GM12892 (cell line): ENCODE measurements around the gene MMD.

Source experiments
- POLR2A ChIP-seq: IDR thresholded peaks from 2 replicates; pipeline ENCODE4 v1.6.1; 2011; ENCODE audit warnings: low read depth, low read length, control low read depth
- POLR2AphosphoS5 ChIP-seq: IDR thresholded peaks from 2 replicates; pipeline ENCODE4 v1.6.1; 2011; ENCODE audit warnings: low read depth, low read length, control low read depth

- TF ChIP-seq POLR2A (no peak), POLR2AphosphoS5 (no peak)
Measured at GRCh38 chr17:55386796-55387332, 34.8 kb downstream of the MMD start.
